ENCODE data around the gene UST. TPM values are rescaled to one million over a fixed set of nuclear protein-coding genes. Genes with fewer than 3 reads are reported as not detected.
A peak's percentile ranks its signal among the peaks of the same experiment; 100 is the strongest.
"Not testable (repeated sequence)": the region's sequence is repeated elsewhere in the genome, so short reads cannot be mapped to it uniquely, and the experiment has no call there.

The UST gene
- total RNA-seq, 1 donor from 2014 or later: 5.5 TPM

DNA sequence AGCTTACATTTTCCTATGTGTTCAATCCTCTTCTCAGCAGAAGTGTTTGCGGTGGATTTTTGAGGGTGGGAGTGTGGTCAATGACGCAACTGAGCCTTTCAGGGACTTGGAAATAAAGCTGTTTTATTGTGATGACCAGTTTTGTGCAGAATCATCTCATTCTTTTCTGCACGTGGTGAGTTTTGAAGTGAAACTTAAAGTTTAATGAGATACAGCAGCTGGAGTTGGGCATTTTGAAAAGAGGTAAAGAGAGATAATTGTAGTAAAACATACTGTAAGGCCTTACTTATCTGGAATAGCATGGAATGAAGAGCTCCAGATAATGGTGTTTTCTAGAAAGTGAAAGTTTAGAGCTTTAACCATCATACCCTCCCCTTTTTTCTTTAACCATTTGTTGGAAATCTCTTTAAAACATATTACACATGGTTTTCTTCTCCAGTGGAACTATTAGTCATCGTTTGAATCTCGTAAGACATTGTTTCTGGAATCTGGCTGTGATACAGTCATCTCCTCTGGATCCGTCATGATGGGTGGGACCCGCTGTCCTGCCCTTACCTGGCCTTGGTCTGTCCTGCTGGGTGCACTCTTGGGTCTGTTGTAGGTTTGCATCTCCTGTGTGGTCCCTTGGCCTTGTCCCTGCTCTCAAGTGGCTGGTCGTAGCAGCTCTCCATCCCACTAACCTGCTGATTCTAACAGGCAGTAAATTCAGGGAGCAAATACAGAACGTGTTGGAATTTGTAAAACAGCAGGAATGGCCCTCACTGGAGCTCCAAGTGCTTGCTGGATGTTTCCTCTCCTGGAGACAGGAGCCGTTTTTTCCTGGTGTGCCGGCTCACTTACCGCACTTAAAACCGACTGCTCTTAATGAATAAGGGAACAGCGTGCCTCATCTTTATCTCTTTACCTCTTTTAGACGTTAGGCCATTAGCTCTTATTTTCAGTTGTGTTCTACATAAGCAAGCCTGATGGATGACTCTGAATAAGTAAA is 29.8 kb downstream of the UST start:
- no peaks in the 10 kb centered on the region for H3K4me1 Mint-ChIP-seq
- TF ChIP-seq, protein P1, sequence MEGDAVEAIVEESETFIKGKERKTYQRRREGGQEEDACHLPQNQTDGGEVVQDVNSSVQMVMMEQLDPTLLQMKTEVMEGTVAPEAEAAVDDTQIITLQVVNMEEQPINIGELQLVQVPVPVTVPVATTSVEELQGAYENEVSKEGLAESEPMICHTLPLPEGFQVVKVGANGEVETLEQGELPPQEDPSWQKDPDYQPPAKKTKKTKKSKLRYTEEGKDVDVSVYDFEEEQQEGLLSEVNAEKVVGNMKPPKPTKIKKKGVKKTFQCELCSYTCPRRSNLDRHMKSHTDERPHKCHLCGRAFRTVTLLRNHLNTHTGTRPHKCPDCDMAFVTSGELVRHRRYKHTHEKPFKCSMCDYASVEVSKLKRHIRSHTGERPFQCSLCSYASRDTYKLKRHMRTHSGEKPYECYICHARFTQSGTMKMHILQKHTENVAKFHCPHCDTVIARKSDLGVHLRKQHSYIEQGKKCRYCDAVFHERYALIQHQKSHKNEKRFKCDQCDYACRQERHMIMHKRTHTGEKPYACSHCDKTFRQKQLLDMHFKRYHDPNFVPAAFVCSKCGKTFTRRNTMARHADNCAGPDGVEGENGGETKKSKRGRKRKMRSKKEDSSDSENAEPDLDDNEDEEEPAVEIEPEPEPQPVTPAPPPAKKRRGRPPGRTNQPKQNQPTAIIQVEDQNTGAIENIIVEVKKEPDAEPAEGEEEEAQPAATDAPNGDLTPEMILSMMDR (conservative IDR thresholded peaks at IDR 0.05): no peak
- H3K27me3 Mint-ChIP-seq (ENCODE audit: low read depth): no peaks in the 10 kb centered on the region
- no peaks in the 10 kb centered on the region for H3K36me3 Mint-ChIP-seq (ENCODE audit: low read depth)
- H3K9me3 Mint-ChIP-seq: no peaks in the 10 kb centered on the region
- no peak for DNase-seq (ENCODE audit: low read depth, low spot score)
- H3K27ac Mint-ChIP-seq (ENCODE audit: unreplicated experiment): peak overlapping the region; percentile 6
- H3K4me3 Mint-ChIP-seq: no peak overlapping the region

DNA sequence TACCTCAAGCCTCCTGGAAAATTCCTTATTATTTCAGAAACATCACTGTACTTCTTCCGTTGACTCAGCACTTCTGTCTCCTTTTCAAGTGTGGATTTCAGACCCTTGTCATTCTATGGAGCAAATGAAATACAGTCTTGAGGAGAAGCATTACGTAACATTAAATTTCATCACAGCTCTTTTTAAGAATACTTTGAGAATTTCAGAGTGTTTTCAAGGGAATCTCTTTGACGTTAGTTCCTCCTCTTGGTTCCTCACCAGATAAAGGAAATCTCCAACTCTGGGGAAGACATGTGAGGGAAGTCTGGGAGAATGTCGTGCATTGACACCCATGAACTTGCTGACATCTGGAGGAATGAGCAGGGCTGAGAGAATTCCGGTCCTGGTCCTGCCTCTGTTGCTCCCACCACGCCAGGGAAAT is 32.3 kb downstream of the UST start:
- peak overlapping the region; percentile 75 for H3K27ac Mint-ChIP-seq (ENCODE audit: unreplicated experiment)
- no peaks in the 10 kb centered on the region for H3K9me3 Mint-ChIP-seq
- DNase-seq (ENCODE audit: low read depth, low spot score): no peak
- H3K4me1 Mint-ChIP-seq: no peaks in the 10 kb centered on the region
- no peaks in the 10 kb centered on the region for H3K27me3 Mint-ChIP-seq (ENCODE audit: low read depth)
- no peak overlapping the region for H3K4me3 Mint-ChIP-seq
- TF ChIP-seq, protein P1 (conservative IDR thresholded peaks at IDR 0.05): no peak
- no peaks in the 10 kb centered on the region for H3K36me3 Mint-ChIP-seq (ENCODE audit: low read depth)

DNA sequence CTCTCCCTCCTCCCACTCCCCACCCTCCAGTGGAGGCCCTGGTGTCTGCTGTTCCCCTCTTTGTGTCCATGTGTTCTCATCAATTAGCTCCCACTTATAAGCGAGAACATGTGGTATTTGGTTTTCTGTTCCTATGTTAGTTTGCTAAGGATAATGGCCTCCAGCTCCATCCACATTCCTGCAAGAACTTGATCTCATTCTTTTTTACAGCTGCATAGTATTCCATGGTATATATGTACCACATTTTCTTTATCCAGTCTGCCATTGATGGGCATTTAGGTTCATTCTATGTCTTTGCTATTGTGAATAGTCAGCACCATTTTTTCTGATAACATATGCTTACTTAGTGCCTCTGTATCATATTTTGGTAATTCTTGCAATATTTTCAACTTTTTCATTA is 33.6 kb downstream of the UST start:
- not testable (repeated sequence) for H3K9me3 Mint-ChIP-seq; H3K27me3 Mint-ChIP-seq (ENCODE audit: low read depth); DNase-seq (ENCODE audit: low read depth, low spot score); H3K4me3 Mint-ChIP-seq; H3K27ac Mint-ChIP-seq (ENCODE audit: unreplicated experiment); H3K36me3 Mint-ChIP-seq (ENCODE audit: low read depth); H3K4me1 Mint-ChIP-seq

DNA sequence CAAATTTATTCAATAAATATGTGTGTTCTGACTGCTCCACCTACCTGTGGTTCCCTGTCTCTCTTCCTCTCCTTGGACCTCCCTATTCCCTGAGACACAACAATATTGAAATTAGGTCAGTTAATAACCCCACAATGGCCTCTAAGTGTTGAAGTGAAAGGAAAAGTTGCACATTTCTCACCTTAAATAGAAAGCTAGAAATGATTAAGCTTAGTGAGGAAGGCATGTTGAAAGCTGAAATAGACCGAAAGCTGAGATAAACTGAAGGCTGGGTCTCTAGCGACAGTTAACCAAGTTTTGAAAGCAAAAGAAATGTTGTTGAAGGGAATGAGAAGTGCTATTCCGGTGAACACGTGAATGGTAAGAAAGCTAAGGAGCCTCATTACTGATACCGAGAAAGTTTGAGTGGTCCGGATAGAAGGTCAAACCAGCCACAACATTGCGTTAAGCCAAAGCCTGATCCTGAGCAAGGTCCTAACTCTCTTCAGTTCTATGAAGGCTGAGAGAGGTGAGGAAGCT is 34.1 kb downstream of the UST start:
- DNase-seq (ENCODE audit: low read depth, low spot score): no peak
- H3K4me1 Mint-ChIP-seq: no peaks in the 10 kb centered on the region
- no peaks in the 10 kb centered on the region for H3K9me3 Mint-ChIP-seq
- TF ChIP-seq, protein P1 (conservative IDR thresholded peaks at IDR 0.05): no peak
- no peak overlapping the region for H3K27ac Mint-ChIP-seq (ENCODE audit: unreplicated experiment)
- H3K4me3 Mint-ChIP-seq: no peak overlapping the region
- H3K36me3 Mint-ChIP-seq (ENCODE audit: low read depth): no peaks in the 10 kb centered on the region
- no peaks in the 10 kb centered on the region for H3K27me3 Mint-ChIP-seq (ENCODE audit: low read depth)

DNA sequence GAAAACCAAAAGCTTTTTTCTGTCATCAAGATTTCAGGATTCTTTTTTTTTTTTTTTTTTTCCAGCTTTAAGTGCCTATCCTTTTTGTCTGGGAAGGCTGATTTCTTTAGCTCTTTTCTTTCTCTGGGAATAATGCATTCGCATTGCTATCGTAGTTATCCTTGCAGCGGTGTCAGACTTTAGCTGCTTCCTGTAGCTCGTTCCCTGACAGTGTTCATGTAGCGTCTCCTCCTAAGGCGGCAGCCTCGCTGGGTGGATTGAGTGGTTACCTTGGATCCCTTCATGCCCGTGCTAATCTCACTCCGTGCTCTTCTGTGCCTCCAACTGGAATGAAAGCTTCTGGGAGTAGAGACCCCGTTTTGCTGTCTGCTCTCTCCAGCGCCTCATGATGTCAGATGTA is 43.1 kb downstream of the UST start:
- TF ChIP-seq, protein P1 (conservative IDR thresholded peaks at IDR 0.05): no peak
- peaks cover 3% of the 10 kb centered on the region for H3K9me3 Mint-ChIP-seq
- H3K27ac Mint-ChIP-seq (ENCODE audit: unreplicated experiment): peak overlapping the region; percentile 94
- H3K4me1 Mint-ChIP-seq: peaks cover 17% of the 10 kb centered on the region
- no peaks in the 10 kb centered on the region for H3K27me3 Mint-ChIP-seq (ENCODE audit: low read depth)
- DNase-seq (ENCODE audit: low read depth, low spot score): no peak
- no peak overlapping the region for H3K4me3 Mint-ChIP-seq
- no peaks in the 10 kb centered on the region for H3K36me3 Mint-ChIP-seq (ENCODE audit: low read depth)

DNA sequence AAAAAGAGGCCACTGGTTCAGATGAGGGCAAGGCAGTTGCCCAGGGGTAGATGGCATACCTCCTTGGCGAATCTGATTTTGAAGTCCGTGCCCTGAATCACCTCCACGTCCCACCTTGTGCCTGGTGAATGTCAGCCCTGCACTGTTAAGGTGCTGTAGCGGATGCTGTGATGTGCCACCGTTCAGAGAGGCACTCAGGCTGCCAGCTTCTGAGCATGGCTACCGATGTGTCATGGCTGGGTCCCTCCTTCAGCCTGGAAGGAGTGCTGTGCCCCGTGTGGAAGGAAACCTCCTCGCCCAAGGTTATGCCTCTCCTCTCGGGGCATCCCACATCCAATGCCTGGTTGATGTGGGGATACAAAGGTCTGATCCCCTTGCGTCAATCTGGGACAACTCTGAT is 43.6 kb downstream of the UST start:
- H3K27me3 Mint-ChIP-seq (ENCODE audit: low read depth): no peaks in the 10 kb centered on the region
- H3K4me3 Mint-ChIP-seq: no peak overlapping the region
- H3K36me3 Mint-ChIP-seq (ENCODE audit: low read depth): no peaks in the 10 kb centered on the region
- TF ChIP-seq, protein P1 (conservative IDR thresholded peaks at IDR 0.05): no peak
- peaks cover 3% of the 10 kb centered on the region for H3K9me3 Mint-ChIP-seq
- DNase-seq (ENCODE audit: low read depth, low spot score): no peak
- no peak overlapping the region for H3K27ac Mint-ChIP-seq (ENCODE audit: unreplicated experiment)
- peaks cover 17% of the 10 kb centered on the region for H3K4me1 Mint-ChIP-seq
